GM18519 (cell line): ENCODE data around the gene TBKBP1.
"Not testable (repeated sequence)": the region's sequence is repeated elsewhere in the genome, so short reads cannot be mapped to it uniquely, and the experiment has no call there.

Experiments
- ATAC-seq: cut with Tn5 transposase; IDR thresholded peaks from one replicate; pipeline ENCODE4 v1.9.1; 2021; ENCODE audit warnings: mild to moderate bottlenecking, moderate library complexity; ENCODE audit not compliant: unreplicated experiment, low FRiP score

Gene TBKBP1

GRCh38 chr17:47676510-47677165, 17.3 kb upstream of the TBKBP1 start:
- no peak for ATAC-seq

- no peak for ATAC-seq
Observed at GRCh38 chr17:47678196-47678595, 15.8 kb upstream of the TBKBP1 start.

GRCh38 chr17:47682138-47682537, 11.8 kb upstream of the TBKBP1 start:
- ATAC-seq = no peak

- not testable (repeated sequence) for ATAC-seq
Observed at GRCh38 chr17:47682727-47683126, 11.2 kb upstream of the TBKBP1 start.

GRCh38 chr17:47684025-47684424, 9.9 kb upstream of the TBKBP1 start:
- ATAC-seq = no peak

GRCh38 chr17:47684535-47685193, 9.3 kb upstream of the TBKBP1 start:
- ATAC-seq = no peak

GRCh38 chr17:47685556-47686275, 8.2 kb upstream of the TBKBP1 start:
- no peak for ATAC-seq

GRCh38 chr17:47686276-47686635, 7.7 kb upstream of the TBKBP1 start:
- ATAC-seq = no peak

- ATAC-seq = no peak
Observed at GRCh38 chr17:47686664-47687327, 7.2 kb upstream of the TBKBP1 start.

GRCh38 chr17:47687328-47687690, 6.7 kb upstream of the TBKBP1 start:
- ATAC-seq = no peak

- no peak for ATAC-seq
Observed at GRCh38 chr17:47687748-47688147, 6.2 kb upstream of the TBKBP1 start.

- ATAC-seq = no peak
Observed at GRCh38 chr17:47690121-47690520, 3.8 kb upstream of the TBKBP1 start.

GRCh38 chr17:47692137-47692894, 1.6 kb upstream of the TBKBP1 start:
- no peak for ATAC-seq

GRCh38 chr17:47692895-47693730, 848 bp upstream of the TBKBP1 start:
- ATAC-seq = no peak

GRCh38 chr17:47694581-47695428, 844 bp downstream of the TBKBP1 start:
- no peak for ATAC-seq

GRCh38 chr17:47695429-47696376, 1.7 kb downstream of the TBKBP1 start:
- no peak for ATAC-seq

GRCh38 chr17:47696717-47697642, 3.0 kb downstream of the TBKBP1 start:
- no peak for ATAC-seq
